Right kidney (tissue), 1 donor: ENCODE results near the gene TNXB.
"Not testable (repeated sequence)": the region's sequence is repeated elsewhere in the genome, so short reads cannot be mapped to it uniquely, and the experiment has no call there.

ENCODE experiments used
- DNase-seq: peaks from one replicate; pipeline ENCODE4 v3.0.0-alpha.2; 2016

Gene TNXB

DNA sequence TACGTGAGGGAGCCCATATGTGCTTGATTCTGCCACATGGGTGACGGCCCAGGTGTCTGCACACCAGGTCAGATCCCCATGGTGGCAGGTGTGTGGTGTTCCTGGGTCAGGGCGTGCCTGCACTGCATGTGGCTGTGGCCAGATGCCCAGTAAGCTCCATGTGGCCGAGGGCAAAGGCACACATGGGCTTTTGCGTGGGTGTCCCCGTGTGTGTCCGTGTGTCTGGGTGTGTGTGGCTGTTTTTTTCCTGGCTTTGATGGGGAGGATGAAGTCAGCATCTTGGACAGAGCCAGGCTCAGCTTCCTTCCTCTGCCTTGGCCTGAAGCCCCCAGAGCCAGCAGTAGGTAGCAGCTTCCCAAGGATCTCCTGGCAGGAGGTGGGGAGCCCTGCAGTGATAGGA is 1.5 kb upstream of the TNXB start:
- DNase-seq: no peak

DNA sequence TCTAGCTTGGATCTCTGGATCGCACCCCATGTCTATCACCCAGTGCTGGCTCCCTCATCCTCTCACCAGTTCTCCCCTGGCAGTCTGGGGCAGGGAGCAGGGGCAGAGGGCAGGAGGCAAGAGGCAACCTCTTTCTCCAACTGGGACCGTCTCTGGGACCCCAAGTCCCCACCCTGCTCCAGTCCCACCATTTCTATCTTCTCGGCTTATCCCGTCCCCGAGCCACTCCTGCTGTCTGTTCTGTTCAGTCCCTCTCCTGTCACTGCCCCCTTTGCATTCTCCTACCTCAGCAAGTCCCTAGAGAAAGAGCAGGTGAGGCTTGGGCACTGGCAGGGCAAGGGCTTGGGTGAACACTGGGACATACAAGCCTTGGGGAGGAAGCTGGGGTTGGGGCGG is 625 bp upstream of the TNXB start:
- DNase-seq: no peak

DNA sequence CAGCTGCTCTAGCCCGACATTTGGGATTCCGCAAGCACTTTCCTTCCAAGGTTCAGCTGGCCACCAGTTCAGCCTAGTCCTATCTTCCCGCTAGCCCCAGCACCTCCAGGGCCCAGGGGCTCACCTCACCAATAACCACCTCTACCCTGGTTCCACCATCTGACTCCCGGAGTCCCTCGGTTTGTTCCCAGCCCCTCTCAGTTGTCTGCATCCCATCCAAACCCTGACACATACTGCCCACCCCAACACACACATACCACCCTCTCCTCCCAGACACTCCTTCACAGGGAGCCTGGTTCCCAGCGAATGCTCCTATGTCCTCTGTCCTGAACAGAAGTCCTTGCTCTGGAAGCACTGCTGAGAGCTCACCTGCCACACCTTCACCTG is 418 bp downstream of the TNXB start:
- no peak for DNase-seq

DNA sequence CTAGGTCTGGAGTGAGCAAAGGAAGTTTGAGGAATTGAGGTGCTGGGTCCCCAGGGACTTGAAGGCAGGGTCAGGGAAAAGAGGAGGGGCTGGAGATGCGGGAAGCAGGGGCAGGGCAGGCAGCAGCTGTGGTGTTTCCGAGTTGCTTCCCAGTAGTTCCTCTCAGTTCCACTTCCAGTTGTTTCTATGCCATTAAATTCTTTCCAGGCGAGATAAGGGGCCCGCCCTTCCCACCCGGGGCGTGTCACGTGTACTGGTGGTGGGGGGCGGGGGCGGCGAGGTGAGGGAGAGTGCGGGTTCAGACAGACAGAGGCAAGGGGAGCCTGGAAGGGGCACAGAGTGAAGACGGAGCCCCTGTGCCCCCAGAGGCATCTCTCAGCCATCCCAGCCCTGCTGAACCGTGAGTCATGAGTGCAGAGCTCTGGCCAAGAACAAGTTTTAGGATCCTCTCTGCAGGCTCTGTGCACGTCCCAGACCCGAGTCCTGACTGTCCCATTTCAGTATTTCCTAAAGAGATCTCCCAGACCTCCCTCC is 977 bp downstream of the TNXB start:
- no peak for DNase-seq

DNA sequence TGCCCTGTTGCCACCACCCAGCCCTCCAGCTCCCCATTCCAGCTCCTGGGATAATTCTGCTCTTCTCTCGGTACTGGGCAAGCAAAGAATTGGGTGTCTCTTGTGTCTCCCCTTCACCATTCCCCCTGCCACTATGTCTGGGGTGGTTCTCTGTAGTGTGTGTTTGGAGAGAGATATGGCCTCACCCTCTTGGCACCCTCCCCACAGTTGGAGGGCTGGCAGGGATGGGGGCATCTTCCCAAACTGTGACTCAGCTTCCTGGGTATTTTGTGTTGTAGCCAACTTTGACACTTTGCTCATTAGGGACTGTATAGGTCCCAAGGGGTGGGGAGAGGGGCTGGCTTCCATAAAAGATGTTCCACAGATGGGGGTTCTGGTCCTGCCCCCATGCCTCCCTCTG is 1.7 kb downstream of the TNXB start:
- no peak for DNase-seq

DNA sequence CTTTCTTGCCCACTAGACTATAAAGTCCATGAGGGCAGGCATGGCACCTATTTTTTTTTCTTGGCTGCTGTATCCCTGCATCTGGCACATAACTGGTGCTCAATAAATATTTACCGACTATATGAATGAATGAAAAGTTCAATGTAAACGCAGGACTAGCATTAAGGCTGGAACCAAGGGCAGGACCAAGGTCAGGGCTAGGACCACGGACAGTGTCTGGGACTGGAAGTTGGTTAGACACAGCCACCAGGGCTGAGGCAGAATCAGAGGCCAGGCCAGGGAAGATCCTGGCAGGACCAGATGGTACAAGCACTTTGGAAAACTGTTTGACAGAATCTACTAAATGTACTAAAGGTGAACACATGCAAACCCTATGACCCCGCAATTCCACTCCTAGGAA is 3.7 kb downstream of the TNXB start:
- DNase-seq: no peak

DNA sequence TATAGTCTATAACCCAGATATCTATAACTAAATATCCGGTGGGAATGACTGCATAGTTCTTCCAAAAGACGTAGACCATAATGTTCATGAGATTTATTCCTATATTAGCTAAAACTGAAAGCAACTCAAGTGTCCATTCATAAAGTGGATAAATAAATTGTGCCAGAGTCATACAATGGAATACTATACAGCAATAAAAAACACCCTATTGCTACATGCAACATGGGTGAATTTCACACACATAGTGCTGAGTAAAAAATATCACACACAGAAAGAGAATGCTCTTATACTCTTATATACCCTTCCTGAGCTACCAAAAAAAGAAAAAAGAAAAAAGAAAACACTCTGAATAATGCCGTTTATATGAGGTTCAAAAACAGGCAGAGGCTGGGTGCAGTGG is 6.9 kb downstream of the TNXB start:
- no peak for DNase-seq

DNA sequence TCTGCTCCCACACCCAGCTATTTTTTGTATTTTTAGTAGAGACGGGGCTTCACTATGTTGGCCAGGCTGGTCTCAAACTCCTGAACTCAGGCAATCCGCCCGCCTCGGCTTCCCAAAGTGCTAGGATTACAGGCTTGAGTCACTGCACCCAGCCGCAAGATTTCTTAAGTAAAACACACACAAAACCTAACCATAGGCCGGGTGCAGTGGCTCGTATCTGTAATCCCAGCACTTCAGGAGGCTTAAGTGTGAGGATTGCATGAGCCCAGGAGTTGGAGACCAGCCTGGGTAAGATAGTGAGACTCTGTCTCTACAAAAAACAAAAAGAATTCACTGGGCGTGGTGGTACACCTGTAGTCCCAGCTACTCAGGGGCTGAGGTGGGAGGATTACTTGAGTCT is 8.9 kb downstream of the TNXB start:
- DNase-seq: not testable (repeated sequence)

DNA sequence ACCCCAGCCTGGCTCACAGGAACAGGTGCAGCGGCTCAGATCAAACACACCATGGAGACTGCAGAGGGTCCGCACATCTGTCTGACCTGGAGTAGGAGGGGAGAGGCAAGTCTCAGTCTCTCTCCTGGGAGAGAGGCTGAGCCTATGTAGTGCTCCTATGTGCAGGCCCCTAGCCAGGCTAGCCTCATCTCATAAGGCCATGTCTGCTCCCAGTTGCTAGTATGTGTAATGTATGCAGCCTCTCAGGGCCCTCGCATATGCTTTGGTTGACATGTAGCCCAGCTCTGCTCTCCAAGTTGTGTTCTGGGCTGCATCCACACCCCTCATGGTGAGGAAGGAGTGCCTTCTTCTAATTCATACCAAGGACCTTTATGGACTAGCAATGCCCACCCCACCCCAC is 11.8 kb downstream of the TNXB start:
- no peak for DNase-seq

DNA sequence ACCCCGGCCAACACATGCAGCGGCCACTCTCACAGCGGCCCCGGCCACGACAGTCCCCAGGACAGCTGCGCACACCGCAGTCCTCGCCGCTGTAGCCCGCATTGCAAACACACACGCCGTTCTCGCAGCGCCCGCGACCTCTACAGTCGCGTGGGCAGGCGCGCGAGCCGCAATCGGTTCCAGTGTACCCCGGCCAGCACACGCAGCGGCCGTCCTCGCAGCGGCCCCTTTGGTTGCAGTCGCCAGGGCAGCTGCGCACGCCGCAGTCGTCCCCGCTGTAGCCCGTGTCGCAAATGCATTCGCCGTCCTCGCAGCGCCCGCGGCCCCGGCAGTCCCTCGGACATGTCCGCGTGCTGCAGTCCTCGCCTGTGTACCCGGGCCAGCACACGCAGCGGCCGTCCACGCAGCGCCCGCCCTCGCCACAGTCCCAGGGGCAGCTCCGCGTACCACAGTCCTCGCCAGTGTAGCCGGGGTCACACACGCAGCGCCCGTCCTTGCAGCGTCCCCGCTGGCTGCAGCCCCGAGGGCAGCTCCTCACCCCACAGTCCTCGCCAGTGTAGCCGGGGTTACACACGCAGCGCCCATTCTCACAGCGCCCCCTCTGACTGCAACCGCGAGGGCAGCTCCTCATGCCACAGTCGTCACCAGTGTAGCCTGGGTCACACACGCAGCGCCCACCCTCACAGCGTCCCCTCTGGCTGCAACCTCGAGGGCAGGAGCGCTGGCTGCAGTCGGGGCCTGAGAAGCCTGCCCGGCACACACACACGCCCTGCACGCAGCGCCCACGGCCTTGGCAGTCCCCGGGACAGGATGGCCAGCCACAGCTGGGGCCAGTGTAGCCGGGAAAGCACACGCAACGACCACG is 12.5 kb downstream of the TNXB start:
- peak; percentile 58 for DNase-seq

DNA sequence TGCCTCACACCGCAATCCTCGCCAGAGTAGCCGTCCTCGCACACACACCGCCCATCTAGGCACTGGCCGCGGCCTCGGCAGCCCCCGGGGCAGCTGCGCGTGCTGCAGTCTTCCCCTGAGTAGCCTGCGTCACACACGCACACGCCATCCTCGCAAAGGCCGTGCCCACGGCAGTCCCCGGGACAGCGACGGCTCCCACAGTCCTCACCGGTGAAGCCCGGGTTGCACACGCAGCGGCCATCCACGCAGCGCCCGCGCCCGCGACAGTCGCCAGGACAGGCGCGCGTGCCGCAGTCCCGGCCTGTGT is 13.1 kb downstream of the TNXB start:
- no peak for DNase-seq

DNA sequence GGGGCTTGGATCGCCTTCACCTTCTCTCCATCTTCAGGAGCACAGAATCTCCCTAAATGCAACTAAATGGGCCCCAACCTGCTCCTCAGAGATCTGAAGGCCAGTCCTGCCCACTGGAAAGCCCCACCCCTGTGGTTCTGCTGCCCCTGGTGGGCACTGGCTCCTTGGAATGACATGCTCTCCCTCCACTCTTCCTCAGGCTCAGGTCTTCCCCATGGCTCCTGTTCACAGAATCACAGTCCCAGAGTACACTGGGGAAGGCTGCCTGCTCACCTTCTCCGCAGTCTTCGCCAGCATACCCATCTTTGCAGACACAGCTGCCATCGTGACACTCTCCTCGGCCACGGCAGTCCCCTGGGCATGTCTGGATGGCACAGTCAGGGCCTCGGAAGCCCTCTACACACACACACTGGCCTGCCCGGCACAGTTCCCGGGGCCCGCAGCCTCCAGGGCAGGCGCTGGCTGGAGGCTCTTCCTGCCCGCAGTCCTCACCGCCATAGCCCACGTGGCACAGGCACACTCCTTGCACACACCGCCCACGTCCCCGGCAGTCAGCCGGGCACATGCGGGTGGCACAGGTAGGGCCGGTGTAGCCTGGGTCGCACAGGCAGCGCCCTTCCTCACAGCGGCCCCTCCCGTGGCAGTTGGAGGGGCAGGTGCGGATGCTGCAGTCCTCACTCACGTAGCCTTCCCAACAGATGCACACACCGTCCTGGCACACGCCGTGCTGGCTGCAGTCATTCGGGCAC is 13.6 kb downstream of the TNXB start:
- DNase-seq: no peak

DNA sequence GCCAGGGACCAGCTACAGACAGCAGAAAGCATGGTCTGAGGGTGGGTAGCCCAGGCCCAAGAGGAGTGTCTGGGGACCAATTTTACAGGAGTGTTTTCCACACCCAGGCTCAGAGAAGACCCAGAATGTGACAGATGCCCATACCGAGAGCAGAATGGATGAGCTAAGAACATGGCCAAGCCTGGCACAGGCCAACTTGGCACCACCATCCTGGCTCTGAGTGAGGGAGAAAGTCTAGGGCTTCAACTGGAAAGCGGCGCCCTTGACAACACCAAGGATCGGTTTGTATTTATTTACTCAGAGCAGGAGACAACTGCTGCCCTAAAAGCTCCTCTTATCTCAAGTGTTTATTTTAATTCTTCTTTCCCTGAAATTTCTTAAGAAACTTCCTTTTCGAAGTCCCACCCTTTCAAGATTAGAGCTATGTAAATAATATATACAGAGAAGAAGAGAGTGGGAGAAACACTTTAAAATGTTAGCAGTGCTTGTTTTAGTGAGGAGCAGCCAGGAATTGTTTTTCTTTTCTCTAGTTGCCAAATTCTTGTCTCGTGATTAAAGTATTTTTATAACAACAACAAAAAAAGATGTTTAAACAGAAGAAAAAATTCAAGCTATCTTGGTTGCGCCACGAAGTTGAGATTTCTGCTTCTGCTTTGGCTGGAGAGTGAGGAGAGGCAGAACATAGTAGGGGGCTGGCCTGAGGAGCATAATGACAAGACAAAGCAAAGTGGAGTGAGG is 16.2 kb downstream of the TNXB start:
- DNase-seq: no peak

DNA sequence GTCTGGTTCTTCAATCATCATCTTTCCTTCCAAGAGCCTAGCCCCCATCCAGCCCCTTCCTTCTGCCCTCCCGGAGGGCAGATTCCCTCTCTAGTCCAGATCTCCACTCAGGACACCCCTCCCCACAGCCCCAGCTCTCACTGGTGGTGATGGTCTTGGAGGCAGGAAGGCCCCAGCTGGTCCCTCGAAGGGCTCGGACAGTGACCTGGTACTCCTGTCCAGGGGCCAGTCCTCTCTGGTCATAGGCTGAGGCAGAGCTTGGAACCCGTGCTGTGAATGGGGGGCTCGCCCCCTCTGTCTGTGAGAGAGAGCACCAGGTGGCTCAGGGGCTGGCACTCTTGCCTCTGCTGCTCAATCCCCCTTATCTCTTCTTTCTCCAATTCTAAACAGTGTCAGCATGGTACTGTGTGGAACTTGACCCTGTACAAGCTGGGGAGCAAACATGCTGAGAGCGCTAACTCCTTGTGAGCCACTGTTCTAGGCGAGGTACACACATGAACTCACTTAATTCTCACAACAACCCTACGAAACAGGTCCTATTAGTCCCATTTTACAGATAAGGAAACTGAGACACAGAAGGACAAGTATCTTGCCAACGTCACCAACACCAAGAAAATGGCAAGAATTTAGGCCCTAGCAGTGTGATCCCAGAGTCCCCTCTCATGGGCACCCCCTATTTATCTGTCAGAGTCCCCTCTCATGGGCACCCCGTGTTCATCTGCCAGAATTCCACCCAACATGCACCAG is 19.9 kb downstream of the TNXB start:
- DNase-seq: no peak

DNA sequence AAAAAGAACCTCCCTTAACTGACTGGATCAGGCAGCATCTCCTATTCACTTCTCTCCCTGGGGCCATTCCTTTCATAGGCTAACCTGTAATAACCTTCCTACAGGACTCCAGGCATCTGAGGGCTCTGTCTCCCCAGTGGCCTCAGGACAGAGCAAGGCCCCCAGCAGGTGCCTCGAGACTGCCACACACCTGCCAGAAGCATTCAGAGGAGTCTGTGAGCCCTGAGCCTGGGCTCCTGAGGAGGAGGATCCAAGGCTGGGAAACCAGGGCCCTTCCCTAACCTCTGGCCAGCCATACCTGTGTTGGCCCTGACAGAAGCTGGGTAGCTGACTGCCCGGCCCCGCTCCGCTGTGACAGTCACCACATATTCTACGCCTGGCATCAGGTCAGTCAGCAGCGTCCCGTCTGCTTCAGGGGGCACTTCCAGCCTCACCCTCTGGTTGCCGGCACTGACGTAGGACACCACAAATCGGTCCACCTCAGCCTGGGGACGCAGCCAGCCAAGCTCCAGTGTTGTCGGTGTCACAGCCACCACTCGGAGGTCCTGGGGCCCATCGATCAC is 20.6 kb downstream of the TNXB start:
- DNase-seq: no peak

DNA sequence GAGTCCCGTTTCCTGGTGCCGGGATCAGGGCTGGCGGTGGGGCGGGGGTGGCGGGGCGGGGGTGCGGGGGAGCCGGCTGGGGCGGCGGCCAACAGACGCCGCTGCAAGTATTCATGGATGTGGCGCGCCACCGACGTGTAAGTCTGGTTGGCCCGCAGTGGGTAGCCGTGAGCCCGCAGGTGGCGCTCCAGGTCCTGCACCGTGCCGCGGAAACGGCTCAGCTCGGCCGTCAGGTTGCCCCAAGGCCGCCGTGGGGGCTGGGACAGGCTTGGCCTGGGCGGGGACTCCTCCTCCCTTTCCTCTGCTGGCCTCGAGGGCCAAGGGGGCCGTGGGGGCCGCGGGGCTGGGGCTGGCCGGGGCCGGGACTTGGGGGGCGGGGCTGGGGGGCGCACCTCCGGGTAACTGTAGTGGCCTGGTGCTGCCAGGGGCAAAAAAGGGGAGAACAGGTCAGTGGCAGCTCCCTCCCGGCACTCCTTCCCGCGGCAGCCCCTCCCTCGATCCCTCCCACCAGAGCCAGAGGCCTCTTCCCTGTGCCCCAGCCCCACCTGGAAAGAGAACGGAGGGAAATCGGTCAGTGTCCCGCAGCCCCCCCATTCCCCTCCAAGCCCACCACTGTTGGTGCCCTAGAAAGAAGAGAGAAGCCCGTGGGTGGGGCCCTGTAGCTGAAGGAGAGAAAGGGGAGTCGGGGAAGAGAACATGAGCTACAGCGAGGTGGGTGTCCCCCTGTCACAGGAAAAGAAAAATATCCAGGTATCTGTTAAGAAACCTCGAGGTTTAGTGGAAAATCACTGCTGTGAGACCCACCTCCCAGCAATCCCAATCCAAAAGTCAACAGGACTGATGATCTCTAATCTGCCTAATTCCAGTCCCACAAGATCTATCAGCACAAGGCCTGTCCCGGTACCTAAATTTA is 21.3 kb downstream of the TNXB start:
- DNase-seq: no peak

DNA sequence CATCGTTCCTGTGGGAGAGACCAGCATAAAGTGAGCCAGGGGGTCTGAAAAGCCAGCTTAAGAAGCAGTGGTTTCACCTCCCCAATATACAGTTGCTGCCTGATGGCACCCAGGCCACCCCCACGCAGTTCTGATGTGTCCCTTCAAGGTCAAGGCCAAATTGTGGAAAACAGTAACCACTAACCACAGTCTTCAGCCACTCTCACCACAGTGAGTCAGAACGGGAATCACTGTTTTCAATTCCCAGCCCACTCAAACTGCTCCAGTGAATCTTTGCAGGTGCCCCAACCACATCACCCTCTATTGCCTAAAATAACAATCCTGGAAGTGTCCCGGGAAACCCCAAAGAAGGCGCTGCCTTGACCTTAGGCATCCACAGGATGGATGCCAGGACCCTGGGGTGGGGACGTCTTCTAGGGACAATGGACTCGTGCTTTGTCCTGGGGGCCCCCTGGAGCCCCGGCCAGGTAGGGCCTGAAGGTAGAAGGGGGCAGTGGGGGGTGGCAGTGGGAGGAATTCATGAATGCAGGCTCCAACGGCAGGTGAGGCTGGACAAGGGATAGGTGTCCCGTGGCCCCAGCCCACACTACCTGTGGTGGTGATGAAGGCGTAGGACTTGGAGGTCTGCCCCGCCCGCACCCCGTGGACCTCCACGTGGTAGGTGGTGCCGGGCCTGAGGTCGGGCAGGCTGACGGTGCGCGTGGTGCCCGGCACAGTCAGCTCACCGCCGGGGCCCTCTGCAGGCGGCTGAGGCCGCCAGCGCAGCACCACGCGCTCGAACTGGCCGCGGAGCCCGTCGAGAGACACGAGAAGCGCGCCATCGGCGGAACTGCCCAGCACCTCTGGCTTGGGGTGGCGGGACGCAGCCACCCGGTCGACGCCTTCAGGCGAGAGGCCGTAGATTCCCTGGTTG is 22.2 kb downstream of the TNXB start:
- DNase-seq: peak; percentile 54

DNA sequence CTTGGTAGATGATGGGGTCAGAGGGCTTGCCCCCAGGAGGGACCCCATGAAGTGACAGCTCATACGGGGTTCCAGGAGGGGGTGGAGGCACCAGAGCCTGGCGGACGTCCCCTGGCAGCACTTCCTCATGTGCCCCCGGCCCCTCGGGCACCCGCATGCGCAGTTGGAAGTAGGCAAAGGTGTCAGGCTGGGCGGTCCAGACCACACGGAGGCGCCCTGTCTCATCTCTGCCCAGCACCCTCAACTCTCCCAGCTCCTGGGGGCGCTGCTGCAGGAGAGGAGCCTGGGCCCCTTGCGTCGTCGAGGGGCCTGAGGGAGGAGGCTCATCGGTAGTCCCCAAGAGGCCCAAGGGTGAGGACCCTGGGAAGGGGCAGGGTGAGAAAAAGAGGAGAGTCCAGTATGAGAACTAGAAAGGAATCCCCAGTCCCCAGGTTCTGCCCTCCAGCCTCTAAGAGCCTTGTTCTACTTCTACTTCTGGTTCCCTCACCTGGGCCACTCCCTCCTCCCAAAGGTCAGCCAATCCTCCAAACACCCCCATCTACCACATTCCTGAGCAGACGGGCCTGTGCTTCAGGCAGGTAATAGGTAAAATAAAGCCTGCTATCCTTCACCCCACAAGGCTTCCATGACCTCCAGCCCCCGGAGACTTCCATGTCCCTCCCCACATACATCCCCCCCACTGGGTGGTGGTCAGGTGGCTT is 23.2 kb downstream of the TNXB start:
- no peak for DNase-seq

DNA sequence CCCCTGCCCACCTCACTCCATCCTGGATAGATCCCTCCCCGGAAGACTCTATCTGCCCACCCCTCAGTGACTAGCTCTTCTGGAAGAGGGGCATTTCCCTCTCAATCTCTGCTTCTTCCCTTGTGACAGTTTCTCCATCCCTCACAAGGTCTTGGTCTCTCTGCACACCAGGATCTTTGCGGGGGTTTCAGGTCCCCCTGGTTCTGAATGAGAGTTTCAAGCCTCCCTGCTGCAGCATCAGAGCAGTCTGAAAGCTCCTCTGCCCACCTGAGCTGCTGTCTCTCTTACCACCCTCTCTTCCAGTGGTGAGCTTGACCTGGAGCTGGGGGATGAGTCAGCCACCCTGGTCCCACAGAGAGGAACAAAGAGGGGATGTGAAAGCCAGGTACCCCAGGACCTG is 24.4 kb downstream of the TNXB start:
- no peak for DNase-seq
